ENCODE results near the gene CEACAM7.

CEACAM7 gene

DNA sequence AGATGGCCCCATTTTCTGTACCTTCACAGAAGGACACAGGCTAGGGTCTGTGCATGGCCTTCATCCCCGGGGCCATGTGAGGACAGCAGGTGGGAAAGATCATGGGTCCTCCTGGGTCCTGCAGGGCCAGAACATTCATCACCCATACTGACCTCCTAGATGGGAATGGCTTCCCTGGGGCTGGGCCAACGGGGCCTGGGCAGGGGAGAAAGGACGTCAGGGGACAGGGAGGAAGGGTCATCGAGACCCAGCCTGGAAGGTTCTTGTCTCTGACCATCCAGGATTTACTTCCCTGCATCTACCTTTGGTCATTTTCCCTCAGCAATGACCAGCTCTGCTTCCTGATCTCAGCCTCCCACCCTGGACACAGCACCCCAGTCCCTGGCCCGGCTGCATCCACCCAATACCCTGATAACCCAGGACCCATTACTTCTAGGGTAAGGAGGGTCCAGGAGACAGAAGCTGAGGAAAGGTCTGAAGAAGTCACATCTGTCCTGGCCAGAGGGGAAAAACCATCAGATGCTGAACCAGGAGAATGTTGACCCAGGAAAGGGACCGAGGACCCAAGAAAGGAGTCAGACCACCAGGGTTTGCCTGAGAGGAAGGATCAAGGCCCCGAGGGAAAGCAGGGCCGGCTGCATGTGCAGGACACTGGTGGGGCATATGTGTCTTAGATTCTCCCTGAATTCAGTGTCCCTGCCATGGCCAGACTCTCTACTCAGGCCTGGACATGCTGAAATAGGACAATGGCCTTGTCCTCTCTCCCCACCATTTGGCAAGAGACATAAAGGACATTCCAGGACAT, 7.0 kb upstream of the CEACAM7 start:
- H2AFZ ChIP-seq (ENCODE audit: low read depth, low read length), result no peak overlapping the region
- H3K4me2 ChIP-seq (ENCODE audit: insufficient read depth, low read length), result no peak overlapping the region
- no peaks in the 10 kb centered on the region for H3K9me3 ChIP-seq (ENCODE audit: insufficient read depth, low read length, severe bottlenecking)
- H3K27ac ChIP-seq (ENCODE audit: low read length), result no peak overlapping the region
- H3K79me2 ChIP-seq (ENCODE audit: insufficient read depth, low read length), result no peaks in the 10 kb centered on the region
- no peak for ATAC-seq (ENCODE audit: insufficient read depth, low read depth)
- TF ChIP-seq, protein P1, sequence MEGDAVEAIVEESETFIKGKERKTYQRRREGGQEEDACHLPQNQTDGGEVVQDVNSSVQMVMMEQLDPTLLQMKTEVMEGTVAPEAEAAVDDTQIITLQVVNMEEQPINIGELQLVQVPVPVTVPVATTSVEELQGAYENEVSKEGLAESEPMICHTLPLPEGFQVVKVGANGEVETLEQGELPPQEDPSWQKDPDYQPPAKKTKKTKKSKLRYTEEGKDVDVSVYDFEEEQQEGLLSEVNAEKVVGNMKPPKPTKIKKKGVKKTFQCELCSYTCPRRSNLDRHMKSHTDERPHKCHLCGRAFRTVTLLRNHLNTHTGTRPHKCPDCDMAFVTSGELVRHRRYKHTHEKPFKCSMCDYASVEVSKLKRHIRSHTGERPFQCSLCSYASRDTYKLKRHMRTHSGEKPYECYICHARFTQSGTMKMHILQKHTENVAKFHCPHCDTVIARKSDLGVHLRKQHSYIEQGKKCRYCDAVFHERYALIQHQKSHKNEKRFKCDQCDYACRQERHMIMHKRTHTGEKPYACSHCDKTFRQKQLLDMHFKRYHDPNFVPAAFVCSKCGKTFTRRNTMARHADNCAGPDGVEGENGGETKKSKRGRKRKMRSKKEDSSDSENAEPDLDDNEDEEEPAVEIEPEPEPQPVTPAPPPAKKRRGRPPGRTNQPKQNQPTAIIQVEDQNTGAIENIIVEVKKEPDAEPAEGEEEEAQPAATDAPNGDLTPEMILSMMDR (IDR thresholded peaks at IDR 0.05; ENCODE audit: borderline replicate concordance, extremely low read depth, low read length, poor library complexity, severe bottlenecking), result no peak
- TF ChIP-seq EZH2 (IDR thresholded peaks at IDR 0.05; ENCODE audit: borderline replicate concordance, low read depth, low read length, severe bottlenecking), result no peak
- no peaks in the 10 kb centered on the region for H3K36me3 ChIP-seq (ENCODE audit: insufficient read depth, low read length)
- no peak overlapping the region for H3K9ac ChIP-seq (ENCODE audit: low read depth, low read length)
- H3K4me3 ChIP-seq (ENCODE audit: low read depth in 1 of 2, low read length in 2 of 2), result no peak overlapping the region
- H4K20me1 ChIP-seq (ENCODE audit: insufficient read depth, low read length), result peaks cover 3% of the 10 kb centered on the region; the same call in 1 of the 2 replicates
- H3K27me3 ChIP-seq (ENCODE audit: insufficient read depth, low read length, poor library complexity), result no peaks in the 10 kb centered on the region
- DNase-seq, result no peak
- H3K4me1 ChIP-seq (ENCODE audit: insufficient read depth, low read length), result no peaks in the 10 kb centered on the region

DNA sequence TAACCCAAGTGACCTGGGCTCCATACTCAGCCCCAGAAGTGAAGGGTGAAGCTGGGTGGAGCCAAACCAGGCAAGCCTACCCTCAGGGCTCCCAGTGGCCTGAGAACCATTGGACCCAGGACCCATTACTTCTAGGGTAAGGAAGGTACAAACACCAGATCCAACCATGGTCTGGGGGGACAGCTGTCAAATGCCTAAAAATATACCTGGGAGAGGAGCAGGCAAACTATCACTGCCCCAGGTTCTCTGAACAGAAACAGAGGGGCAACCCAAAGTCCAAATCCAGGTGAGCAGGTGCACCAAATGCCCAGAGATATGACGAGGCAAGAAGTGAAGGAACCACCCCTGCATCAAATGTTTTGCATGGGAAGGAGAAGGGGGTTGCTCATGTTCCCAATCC, 6.1 kb upstream of the CEACAM7 start:
- H3K9me3 ChIP-seq (ENCODE audit: insufficient read depth, low read length, severe bottlenecking), result no peaks in the 10 kb centered on the region
- no peak overlapping the region for H3K27ac ChIP-seq (ENCODE audit: low read length)
- TF ChIP-seq, protein P1 (IDR thresholded peaks at IDR 0.05; ENCODE audit: borderline replicate concordance, extremely low read depth, low read length, poor library complexity, severe bottlenecking), result no peak
- no peak for TF ChIP-seq EZH2 (IDR thresholded peaks at IDR 0.05; ENCODE audit: borderline replicate concordance, low read depth, low read length, severe bottlenecking)
- H3K4me3 ChIP-seq (ENCODE audit: low read depth in 1 of 2, low read length in 2 of 2), result no peak overlapping the region
- H3K27me3 ChIP-seq (ENCODE audit: insufficient read depth, low read length, poor library complexity), result no peaks in the 10 kb centered on the region
- no peaks in the 10 kb centered on the region for H3K79me2 ChIP-seq (ENCODE audit: insufficient read depth, low read length)
- H3K36me3 ChIP-seq (ENCODE audit: insufficient read depth, low read length), result no peaks in the 10 kb centered on the region
- H2AFZ ChIP-seq (ENCODE audit: low read depth, low read length), result no peak overlapping the region
- ATAC-seq (ENCODE audit: insufficient read depth, low read depth), result no peak
- peaks cover 3% of the 10 kb centered on the region; the same call in 1 of the 2 replicates for H4K20me1 ChIP-seq (ENCODE audit: insufficient read depth, low read length)
- no peaks in the 10 kb centered on the region for H3K4me1 ChIP-seq (ENCODE audit: insufficient read depth, low read length)
- no peak overlapping the region for H3K4me2 ChIP-seq (ENCODE audit: insufficient read depth, low read length)
- H3K9ac ChIP-seq (ENCODE audit: low read depth, low read length), result no peak overlapping the region
- DNase-seq, result no peak

DNA sequence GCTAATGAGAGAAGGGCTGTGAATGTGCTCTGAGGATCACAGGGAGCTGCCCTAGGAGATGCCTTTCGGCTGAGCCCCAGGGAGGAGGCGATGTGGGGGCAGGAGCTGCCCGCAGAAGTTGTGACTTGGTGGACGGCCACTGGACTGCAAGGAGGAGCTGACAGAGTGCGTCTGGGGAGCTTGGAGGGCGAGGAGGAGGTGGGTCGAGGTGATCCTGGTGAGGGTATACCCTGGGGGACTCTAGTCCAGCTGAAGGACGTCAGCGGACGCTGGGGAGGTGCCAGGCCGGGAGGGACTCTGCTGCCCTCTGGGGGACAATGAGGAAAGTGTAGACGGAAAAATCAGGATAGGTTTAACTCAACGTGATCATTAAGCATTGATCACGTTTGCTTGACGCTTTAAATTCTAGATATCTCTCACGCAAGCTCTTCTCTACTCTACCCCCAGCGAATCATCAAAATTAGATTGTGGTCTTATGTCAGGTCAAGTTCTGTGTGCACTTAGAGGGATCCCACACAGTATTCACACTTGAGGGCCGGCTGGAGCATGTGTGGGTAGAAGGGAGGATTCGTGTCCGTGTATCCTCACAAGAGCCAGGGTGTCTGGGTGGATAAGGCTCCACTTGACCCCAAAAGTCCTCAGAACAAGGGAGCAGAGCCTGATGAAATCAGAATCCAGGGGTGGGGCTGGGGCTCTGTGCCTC, 3.3 kb upstream of the CEACAM7 start:
- H3K27me3 ChIP-seq (ENCODE audit: insufficient read depth, low read length, poor library complexity), result no peaks in the 10 kb centered on the region
- H3K4me2 ChIP-seq (ENCODE audit: insufficient read depth, low read length), result no peak overlapping the region

More for the DNA sequence above, 3.3 kb upstream of the CEACAM7 start:
- Histone ChIP-seq H4K20me1 (ENCODE audit: insufficient read depth, low read length) (peaks cover under 1% of the 10 kb centered on the region; the same call in 1 of the 2 replicates), H3K4me3 (ENCODE audit: low read depth in 1 of 2, low read length in 2 of 2) (no peak overlapping the region), H3K4me1 (ENCODE audit: insufficient read depth, low read length) (no peaks in the 10 kb centered on the region), H3K79me2 (ENCODE audit: insufficient read depth, low read length) (no peaks in the 10 kb centered on the region), H3K9ac (ENCODE audit: low read depth, low read length) (no peak overlapping the region), H2AFZ (ENCODE audit: low read depth, low read length) (no peak overlapping the region), H3K36me3 (ENCODE audit: insufficient read depth, low read length) (no peaks in the 10 kb centered on the region), H3K27ac (ENCODE audit: low read length) (no peak overlapping the region), H3K9me3 (ENCODE audit: insufficient read depth, low read length, severe bottlenecking) (no peaks in the 10 kb centered on the region)
- no peak for TF ChIP-seq EZH2 (IDR thresholded peaks at IDR 0.05; ENCODE audit: borderline replicate concordance, low read depth, low read length, severe bottlenecking)
- TF ChIP-seq, protein P1 (IDR thresholded peaks at IDR 0.05; ENCODE audit: borderline replicate concordance, extremely low read depth, low read length, poor library complexity, severe bottlenecking), result peak; percentile 67
- DNase-seq, result no peak
- no peak for ATAC-seq (ENCODE audit: insufficient read depth, low read depth)

Measured in DND-41 (cell line).